ENCODE measurements around the gene KCNN4.

GRCh38 chr19:43738780-43739211 lies 42.0 kb downstream of the KCNN4 start:
- TF ChIP-seq CTCF (IDR thresholded peaks at IDR 0.05) (no peak), EZH2 (IDR thresholded peaks at IDR 0.05; ENCODE audit: borderline replicate concordance, insufficient read depth, low read depth, low read length, poor library complexity, severe bottlenecking) (no peak)

Data from B cell (primary cell).